A673 (cell line): ENCODE data around the gene BRSK1.

Experiments
- EZH2 ChIP-seq: fragments of 200-600 bp; sonication (generic); IDR thresholded peaks from 2 replicates; pipeline ENCODE4 v1.6.1; 2017; ENCODE audit warnings: borderline replicate concordance, low read depth, mild to moderate bottlenecking, mixed read lengths, antibody characterized with exemption, low read length; ENCODE audit not compliant: poor library complexity, severe bottlenecking
- TF ChIP-seq, protein P1 (sequence below): fragments of 300-800, 200-600 bp; sonication (generic); conservative IDR thresholded peaks from 2 replicates; pipeline ENCODE4 v1.5.1; 2017; ENCODE audit warnings: low read depth, mild to moderate bottlenecking, antibody characterized with exemption, low read length, moderate library complexity, mixed read lengths

DNA sequence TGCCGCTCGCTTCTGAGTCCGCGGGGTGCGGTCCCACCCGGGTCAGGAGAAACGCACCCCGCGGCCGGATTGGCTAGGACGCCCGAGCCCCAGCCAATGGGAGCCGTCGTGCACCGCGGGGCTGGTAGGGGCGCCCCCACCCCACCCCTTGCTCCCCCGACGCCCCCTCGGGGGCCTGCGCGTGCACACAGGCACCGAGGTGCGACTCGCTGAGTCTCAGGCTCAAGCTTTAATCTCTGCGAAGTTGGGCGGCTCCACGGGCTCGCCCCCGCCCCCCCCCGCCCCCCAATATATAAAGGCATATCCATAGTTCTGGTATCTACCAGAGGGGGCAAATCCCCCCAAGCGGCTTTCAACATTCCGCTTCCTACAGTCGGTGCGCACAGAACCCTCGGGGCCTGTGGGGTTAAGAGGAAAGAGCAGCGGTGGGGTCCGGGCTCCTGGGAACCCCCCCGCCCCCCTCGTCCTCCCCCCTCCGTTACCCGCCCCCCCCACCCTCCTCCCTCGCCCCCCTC is 71.0 kb downstream of the BRSK1 start, which contains the start of gene COX6B2:
- TF ChIP-seq, protein P1, sequence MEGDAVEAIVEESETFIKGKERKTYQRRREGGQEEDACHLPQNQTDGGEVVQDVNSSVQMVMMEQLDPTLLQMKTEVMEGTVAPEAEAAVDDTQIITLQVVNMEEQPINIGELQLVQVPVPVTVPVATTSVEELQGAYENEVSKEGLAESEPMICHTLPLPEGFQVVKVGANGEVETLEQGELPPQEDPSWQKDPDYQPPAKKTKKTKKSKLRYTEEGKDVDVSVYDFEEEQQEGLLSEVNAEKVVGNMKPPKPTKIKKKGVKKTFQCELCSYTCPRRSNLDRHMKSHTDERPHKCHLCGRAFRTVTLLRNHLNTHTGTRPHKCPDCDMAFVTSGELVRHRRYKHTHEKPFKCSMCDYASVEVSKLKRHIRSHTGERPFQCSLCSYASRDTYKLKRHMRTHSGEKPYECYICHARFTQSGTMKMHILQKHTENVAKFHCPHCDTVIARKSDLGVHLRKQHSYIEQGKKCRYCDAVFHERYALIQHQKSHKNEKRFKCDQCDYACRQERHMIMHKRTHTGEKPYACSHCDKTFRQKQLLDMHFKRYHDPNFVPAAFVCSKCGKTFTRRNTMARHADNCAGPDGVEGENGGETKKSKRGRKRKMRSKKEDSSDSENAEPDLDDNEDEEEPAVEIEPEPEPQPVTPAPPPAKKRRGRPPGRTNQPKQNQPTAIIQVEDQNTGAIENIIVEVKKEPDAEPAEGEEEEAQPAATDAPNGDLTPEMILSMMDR, result no peak
- TF ChIP-seq EZH2, result no peak
